Measurements from ENCODE around the gene RPL5. TPM values are rescaled to one million over a fixed set of nuclear protein-coding genes. Genes with fewer than 3 reads are reported as not detected.

RPL5 gene
- total RNA-seq, 1 experiment from 2014 or later, result 1,430 TPM

DNA sequence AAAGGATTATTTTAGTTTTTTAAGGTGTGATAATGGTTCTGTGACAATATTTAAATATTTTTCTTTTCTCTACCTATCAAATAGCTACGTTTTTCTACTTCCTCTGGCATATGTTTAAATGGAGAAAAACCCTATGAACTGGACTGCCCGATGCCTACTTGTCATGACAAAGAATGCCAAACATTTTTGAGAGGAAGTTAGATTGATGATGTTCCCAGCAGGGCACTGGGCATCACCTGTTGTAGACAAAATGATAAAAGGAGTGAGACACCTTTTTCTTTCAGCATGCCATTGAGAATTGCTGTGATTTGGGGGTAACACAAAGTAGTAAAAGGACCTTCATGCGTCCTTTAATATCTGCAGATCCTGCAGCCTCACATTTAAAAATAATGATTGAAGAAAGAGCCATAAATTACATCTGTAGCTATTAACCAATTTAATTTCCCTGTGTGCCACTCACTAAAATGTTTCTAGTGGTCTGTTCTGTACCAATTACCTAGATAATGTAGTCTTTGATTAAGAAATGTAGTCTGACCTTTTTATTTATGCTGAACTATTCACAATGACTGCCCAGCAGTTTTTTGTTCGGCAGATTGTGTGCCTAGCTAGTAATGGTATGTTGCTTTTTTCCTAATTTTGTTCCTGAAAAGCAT is 47.6 kb downstream of the RPL5 start (continued):
- TF ChIP-seq ZNF532 (CRISPR knock-in tag; IDR thresholded peaks at IDR 0.05; ENCODE audit: borderline replicate concordance) (no peak), ZNF416 (CRISPR knock-in tag; IDR thresholded peaks at IDR 0.05) (no peak)

- no peak for TF ChIP-seq ZNF532 (CRISPR knock-in tag; IDR thresholded peaks at IDR 0.05; ENCODE audit: borderline replicate concordance)
- TF ChIP-seq ZNF138 (CRISPR knock-in tag; conservative IDR thresholded peaks at IDR 0.05), result no peak
- TF ChIP-seq TCF7 (CRISPR knock-in tag; IDR thresholded peaks at IDR 0.05; ENCODE audit: low read depth), result no peak
- no peak for TF ChIP-seq OVOL2 (CRISPR knock-in tag; IDR thresholded peaks at IDR 0.05; ENCODE audit: borderline replicate concordance)
- TF ChIP-seq, protein P1, sequence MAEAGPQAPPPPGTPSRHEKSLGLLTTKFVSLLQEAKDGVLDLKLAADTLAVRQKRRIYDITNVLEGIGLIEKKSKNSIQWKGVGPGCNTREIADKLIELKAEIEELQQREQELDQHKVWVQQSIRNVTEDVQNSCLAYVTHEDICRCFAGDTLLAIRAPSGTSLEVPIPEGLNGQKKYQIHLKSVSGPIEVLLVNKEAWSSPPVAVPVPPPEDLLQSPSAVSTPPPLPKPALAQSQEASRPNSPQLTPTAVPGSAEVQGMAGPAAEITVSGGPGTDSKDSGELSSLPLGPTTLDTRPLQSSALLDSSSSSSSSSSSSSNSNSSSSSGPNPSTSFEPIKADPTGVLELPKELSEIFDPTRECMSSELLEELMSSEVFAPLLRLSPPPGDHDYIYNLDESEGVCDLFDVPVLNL (CRISPR knock-in tag; IDR thresholded peaks at IDR 0.05; ENCODE audit: borderline replicate concordance, low read depth), result no peak
- TF ChIP-seq ERG (CRISPR knock-in tag; IDR thresholded peaks at IDR 0.05), result no peak
- TF ChIP-seq ZMAT4 (CRISPR knock-in tag; IDR thresholded peaks at IDR 0.05), result no peak
- TF ChIP-seq, protein P2, sequence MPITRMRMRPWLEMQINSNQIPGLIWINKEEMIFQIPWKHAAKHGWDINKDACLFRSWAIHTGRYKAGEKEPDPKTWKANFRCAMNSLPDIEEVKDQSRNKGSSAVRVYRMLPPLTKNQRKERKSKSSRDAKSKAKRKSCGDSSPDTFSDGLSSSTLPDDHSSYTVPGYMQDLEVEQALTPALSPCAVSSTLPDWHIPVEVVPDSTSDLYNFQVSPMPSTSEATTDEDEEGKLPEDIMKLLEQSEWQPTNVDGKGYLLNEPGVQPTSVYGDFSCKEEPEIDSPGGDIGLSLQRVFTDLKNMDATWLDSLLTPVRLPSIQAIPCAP (CRISPR knock-in tag; IDR thresholded peaks at IDR 0.05), result no peak
- no peak for TF ChIP-seq RELA (CRISPR knock-in tag; IDR thresholded peaks at IDR 0.05; ENCODE audit: borderline replicate concordance)
- TF ChIP-seq SMAD4 (CRISPR knock-in tag; IDR thresholded peaks at IDR 0.05), result no peak
- TF ChIP-seq HMGA2 (CRISPR knock-in tag; IDR thresholded peaks at IDR 0.05), result no peak
- Mint-ChIP-seq H3K9me3 (no peaks in the 10 kb centered on the region), H3K4me3 (no peak overlapping the region), H3K36me3 (no peaks in the 10 kb centered on the region), H3K27me3 (ENCODE audit: low read depth) (no peaks in the 10 kb centered on the region), H3K27ac (no peak overlapping the region), H3K4me1 (peaks cover 19% of the 10 kb centered on the region)
- DNase-seq (ENCODE audit: low spot score) (no peak), ATAC-seq (no peak)
- CTCF ChIA-PET, result no interaction called here
- POLR2A ChIA-PET, result no interaction called here
Measured at GRCh38 chr1:92881391-92881790, 49.6 kb downstream of the RPL5 start.

All from WTC11 (cell line).